Endothelial cell of umbilical vein (primary cell): Measurements from ENCODE around the gene SRPX. TPM values are rescaled to one million over a fixed set of nuclear protein-coding genes. Genes with fewer than 3 reads are reported as not detected.

Experiments
- BruUV-seq: library from RNA; stranded (reverse); fragments of 400-500 nt; replicated peaks from 2 replicates; lab custom pipeline; 2021; lab: Mats Ljungman, UMichigan
- CTCF ChIA-PET: fragments of 300-600, 350-600 bp; sonication (Branson Sonifier 250); formaldehyde crosslinking; loops from one replicate; lab custom pipeline; 2021; ENCODE audit warnings: antibody characterized with exemption, inconsistent platforms; lab: Charles Lee
- POLR2A ChIA-PET: fragments of 300-600, 350-600 bp; sonication (Branson Sonifier 250); formaldehyde crosslinking; loops from one replicate; lab custom pipeline; 2021; ENCODE audit warnings: antibody characterized with exemption, inconsistent platforms; lab: Charles Lee
- DNase-seq: peaks from one replicate; pipeline ENCODE4 v3.0.0-alpha.2; 2011; ENCODE audit warnings: low read depth, low spot score
- FAIRE-seq: peaks from 2 replicates; lab custom pipeline; 2011; peaks lifted over from hg19 to GRCh38; lab: Jason Lieb, UNC
- H2AFZ ChIP-seq: 2 replicates; pipeline ENCODE4 v1.6.0; 2012; ENCODE audit warnings: low read depth, low read length, control low read depth, inconsistent platforms
- H3K27ac ChIP-seq: 2 replicates; pipeline ENCODE4 v1.5.1; 2011; ENCODE audit warnings: low read depth, mild to moderate bottlenecking, control low read depth, low read length, moderate library complexity; ENCODE audit not compliant: insufficient read depth
- H3K27me3 ChIP-seq, 2 experiments: 2 replicates each; pipeline versions ENCODE4 v1.6.0 to v1.6.1; 2011; ENCODE audit warnings: low read length in 2 of 2, mixed read lengths in 1 of 2; ENCODE audit not compliant: control insufficient read depth in 2 of 2, insufficient read depth in 2 of 2
- H3K36me3 ChIP-seq, 2 experiments: 2 replicates in 1 of 2; 3 replicates in 1 of 2; pipeline ENCODE4 v1.5.1; 2011; ENCODE audit warnings: low read length in 2 of 2, mild to moderate bottlenecking in 1 of 2, moderate library complexity in 1 of 2; ENCODE audit not compliant: control insufficient read depth in 2 of 2, insufficient read depth in 2 of 2; ENCODE audit errors: extremely low read depth in 1 of 2
- H3K4me1 ChIP-seq: 3 replicates; pipeline ENCODE4 v1.5.1; 2011; ENCODE audit warnings: mild to moderate bottlenecking, low read length; ENCODE audit not compliant: control insufficient read depth, insufficient read depth; ENCODE audit errors: extremely low read depth
- H3K4me2 ChIP-seq: 2 replicates; pipeline ENCODE4 v1.6.1; 2011; ENCODE audit warnings: low read length, control low read depth, mixed read lengths; ENCODE audit not compliant: insufficient read depth
- H3K4me3 ChIP-seq, 3 experiments: fragments of 200-600 bp in 1 of 3; sonication (generic), shearing (Covaris generic) in 1 of 3; replicated peaks in 1 of 3; 2 replicates each; pipeline ENCODE4 v1.5.1; 2011 to 2016; ENCODE audit warnings: control low read depth in 3 of 3, low read length in 3 of 3, mild to moderate bottlenecking in 2 of 3, inconsistent platforms in 1 of 3, low read depth in 1 of 3, moderate library complexity in 1 of 3; ENCODE audit not compliant: insufficient read depth in 1 of 3
- H3K79me2 ChIP-seq: 2 replicates; pipeline ENCODE4 v1.6.0; 2012; ENCODE audit warnings: low read length, inconsistent platforms; ENCODE audit not compliant: control insufficient read depth, insufficient read depth
- H3K9ac ChIP-seq: replicated peaks from 2 replicates; pipeline ENCODE3; 2011; ENCODE audit warnings: low read length, control low read depth; ENCODE audit not compliant: insufficient read depth; ENCODE audit errors: extremely low read depth
- H3K9me1 ChIP-seq: replicated peaks from 3 replicates; pipeline ENCODE4 v1.6.0; 2011; ENCODE audit warnings: mild to moderate bottlenecking, low read length; ENCODE audit not compliant: control insufficient read depth, insufficient read depth; ENCODE audit errors: extremely low read depth
- H3K9me3 ChIP-seq: replicated peaks from 2 replicates; pipeline ENCODE4 v1.5.1; 2012; ENCODE audit warnings: low read length, inconsistent platforms; ENCODE audit not compliant: control insufficient read depth, insufficient read depth
- H4K20me1 ChIP-seq: replicated peaks from 2 replicates; pipeline ENCODE3; 2011; ENCODE audit warnings: mild to moderate bottlenecking, low read length; ENCODE audit not compliant: control insufficient read depth, insufficient read depth; ENCODE audit errors: extremely low read depth
- EZH2 ChIP-seq: IDR thresholded peaks from 2 replicates; pipeline ENCODE4 v1.6.1; 2012; ENCODE audit warnings: borderline replicate concordance, low read depth, mild to moderate bottlenecking, moderate library complexity, low read length, inconsistent platforms; ENCODE audit not compliant: severe bottlenecking
- FOS ChIP-seq: IDR thresholded peaks from 2 replicates; pipeline ENCODE4 v1.6.1; 2011; ENCODE audit warnings: mild to moderate bottlenecking, low read length, moderate library complexity, borderline replicate concordance; ENCODE audit not compliant: insufficient read depth
- GATA2 ChIP-seq: IDR thresholded peaks from 2 replicates; pipeline ENCODE4 v1.7.0; 2011; ENCODE audit warnings: low read depth, mild to moderate bottlenecking, moderate library complexity, mixed read lengths, low read length; ENCODE audit not compliant: insufficient read length, insufficient read depth
- JUN ChIP-seq: IDR thresholded peaks from 2 replicates; pipeline ENCODE4 v1.6.1; 2011; ENCODE audit warnings: borderline replicate concordance, low read depth; ENCODE audit not compliant: insufficient read length, insufficient read depth
- MYC ChIP-seq: IDR thresholded peaks from one replicate; pipeline ENCODE4 v1.6.1; 2011; ENCODE audit warnings: mild to moderate bottlenecking, low read depth, low read length
- POLR2A ChIP-seq: IDR thresholded peaks from 2 replicates; pipeline ENCODE4 v1.6.1; 2012; ENCODE audit warnings: low read depth, mild to moderate bottlenecking, control low read depth, low read length
- POLR2AphosphoS5 ChIP-seq: IDR thresholded peaks from 2 replicates; pipeline ENCODE4 v1.6.1; 2012; ENCODE audit warnings: low read depth, mild to moderate bottlenecking, control low read depth, low read length, moderate library complexity; ENCODE audit not compliant: insufficient read depth
- dilution Hi-C: fragments of 300-500 bp; cut with MboI; formaldehyde crosslinking; loops from one replicate; pipeline ENCODE4 v1.15.0; 2019; ENCODE audit warnings: low sequenced_read_pairs; ENCODE audit not compliant: extremely low pct_ligation_motif_present
- intact Hi-C: fragments of 100-400 bp; cut with micrococcal nuclease; formaldehyde crosslinking; loops from one replicate; pipeline ENCODE4 v1.10.0; 2022
- polyA plus RNA-seq, 4 experiments: library from polyadenylated mRNA; depleted of rRNA in 3 of 4; stranded (reverse) in 3 of 4; unstranded in 1 of 4; fragments of >200 nt; gene quantifications; 2 replicates each; pipeline versions ENCODE4 v1.2.1 to v1.2.3, GENCODE V29; 2011 to 2012; ENCODE audit warnings: missing spikeins in 1 of 4
- total RNA-seq: library from RNA; stranded (reverse); gene quantifications from 2 replicates; pipeline ENCODE4 v1.2.3, GENCODE V29; 2021
- TF ChIP-seq, protein P1 (sequence below): IDR thresholded peaks from 2 replicates; pipeline ENCODE4 v1.6.1; 2011; ENCODE audit not compliant: insufficient read depth, insufficient read length
- TF ChIP-seq, protein P2 (sequence below), 2 donors: IDR thresholded peaks; 1 replicate in 1 of 2; 2 replicates in 1 of 2; pipeline ENCODE4 v1.5.1; 2011; ENCODE audit warnings: low read length in 2 of 2, mild to moderate bottlenecking in 2 of 2, moderate library complexity in 2 of 2, control low read depth in 1 of 2, inconsistent platforms in 1 of 2, low read depth in 1 of 2; ENCODE audit not compliant: insufficient read depth in 1 of 2; ENCODE audit errors: extremely low read depth in 1 of 2

Gene SRPX
- total and polyA plus RNA-seq, 2 donors (not counting 3 experiments of a cell fraction or from before 2014, with no cell fraction given) = 104 to 140 TPM

DNA sequence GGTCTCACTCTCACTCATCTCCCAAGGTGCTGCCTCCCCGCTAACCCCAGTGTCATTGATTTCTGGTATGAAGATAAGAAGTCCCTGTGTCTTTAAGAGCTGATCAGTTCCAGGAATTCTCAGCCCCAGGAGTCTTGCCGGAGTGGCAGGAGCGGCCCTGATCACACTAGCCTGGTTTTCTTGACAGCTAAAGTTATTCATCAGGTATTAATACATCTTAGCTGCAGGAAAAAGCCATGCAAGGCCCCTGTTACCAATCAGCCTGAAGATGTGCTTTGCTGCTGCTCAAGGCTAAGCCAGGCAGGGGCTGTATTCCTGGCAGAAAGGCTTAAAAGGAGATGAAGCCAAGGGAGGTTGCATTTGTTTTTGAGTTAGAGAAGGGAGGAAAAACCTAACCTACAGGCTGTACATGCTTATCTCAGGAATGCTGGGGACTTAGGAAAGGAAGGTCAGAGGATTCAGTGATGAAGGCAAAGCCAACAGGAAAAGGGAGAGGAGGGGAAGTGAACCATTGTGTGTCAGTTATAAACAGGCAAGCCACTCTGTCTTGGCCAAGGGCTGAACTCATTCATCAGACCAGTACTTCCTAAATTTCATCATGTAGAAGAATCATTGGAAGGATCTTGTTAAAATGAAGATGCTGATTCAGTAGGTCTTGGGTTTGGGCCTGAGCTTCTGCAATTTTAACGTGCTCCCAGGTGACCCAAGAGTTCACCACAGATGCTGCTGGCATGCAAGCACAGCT lies 8.6 kb downstream of the SRPX start:
- no peaks in the 10 kb centered on the region for H3K9me3 ChIP-seq
- H3K4me2 ChIP-seq = peak overlapping the region; percentile 71
- POLR2A ChIA-PET = no interaction called here
- no peak overlapping the region for H2AFZ ChIP-seq
- no peaks in the 10 kb centered on the region for H3K9me1 ChIP-seq
- peak overlapping the region; percentile 75 for H3K27ac ChIP-seq
- H3K4me1 ChIP-seq = peaks cover 57% of the 10 kb centered on the region
- intact Hi-C loops = loop anchor here (1.0 kb wide), 2 partner anchors 115 to 365 kb away; partner anchors contain the start of genes DYNLT3 and RPGR
- DNase-seq (peak; percentile 87), FAIRE-seq (peak; percentile 92)
- dilution Hi-C loops = no loop called here
- H3K27me3 ChIP-seq = no peaks in the 10 kb centered on the region
- no peaks in the 10 kb centered on the region for H4K20me1 ChIP-seq
- BruUV-seq = TSS peak; percentile 32
- TF ChIP-seq MYC (no peak), POLR2A (peak; percentile 17), JUN (no peak), FOS (peak; percentile 42), EZH2 (no peak), GATA2 (peak; percentile 70), POLR2AphosphoS5 (no peak)
- TF ChIP-seq, protein P1, sequence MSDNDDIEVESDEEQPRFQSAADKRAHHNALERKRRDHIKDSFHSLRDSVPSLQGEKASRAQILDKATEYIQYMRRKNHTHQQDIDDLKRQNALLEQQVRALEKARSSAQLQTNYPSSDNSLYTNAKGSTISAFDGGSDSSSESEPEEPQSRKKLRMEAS = no peak
- TF ChIP-seq, protein P2, sequence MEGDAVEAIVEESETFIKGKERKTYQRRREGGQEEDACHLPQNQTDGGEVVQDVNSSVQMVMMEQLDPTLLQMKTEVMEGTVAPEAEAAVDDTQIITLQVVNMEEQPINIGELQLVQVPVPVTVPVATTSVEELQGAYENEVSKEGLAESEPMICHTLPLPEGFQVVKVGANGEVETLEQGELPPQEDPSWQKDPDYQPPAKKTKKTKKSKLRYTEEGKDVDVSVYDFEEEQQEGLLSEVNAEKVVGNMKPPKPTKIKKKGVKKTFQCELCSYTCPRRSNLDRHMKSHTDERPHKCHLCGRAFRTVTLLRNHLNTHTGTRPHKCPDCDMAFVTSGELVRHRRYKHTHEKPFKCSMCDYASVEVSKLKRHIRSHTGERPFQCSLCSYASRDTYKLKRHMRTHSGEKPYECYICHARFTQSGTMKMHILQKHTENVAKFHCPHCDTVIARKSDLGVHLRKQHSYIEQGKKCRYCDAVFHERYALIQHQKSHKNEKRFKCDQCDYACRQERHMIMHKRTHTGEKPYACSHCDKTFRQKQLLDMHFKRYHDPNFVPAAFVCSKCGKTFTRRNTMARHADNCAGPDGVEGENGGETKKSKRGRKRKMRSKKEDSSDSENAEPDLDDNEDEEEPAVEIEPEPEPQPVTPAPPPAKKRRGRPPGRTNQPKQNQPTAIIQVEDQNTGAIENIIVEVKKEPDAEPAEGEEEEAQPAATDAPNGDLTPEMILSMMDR (IDR thresholded peaks at IDR 0.05; ENCODE audit: extremely low read depth in 1 of 2, insufficient read depth in 1 of 2, low read depth in 1 of 2, low read length in 2 of 2) = no peak
- peaks cover 82% of the 10 kb centered on the region for H3K79me2 ChIP-seq
- H3K9ac ChIP-seq = peak overlapping the region; percentile 17
- CTCF ChIA-PET = interaction anchor here (1.1 to 1.4 kb wide), 2 partner anchors 13 to 70 kb away, joined by 3 to 4 read pairs; no protein-coding TSS in a partner anchor
- H3K4me3 ChIP-seq = peak overlapping the region in 1 of 3 experiments; percentile 46
- H3K36me3 ChIP-seq = no peaks in the 10 kb centered on the region
